HepG2 (cell line): ENCODE measurements around the gene POU2F2.

Experiments
- ZFP36 ChIP-seq: fragments of 150-350 bp; IDR thresholded peaks from 2 replicates; pipeline ENCODE4 v1.6.1; 2018; ENCODE audit warnings: borderline replicate concordance, low read length, low read depth; ENCODE audit not compliant: partially characterized antibody
- TF ChIP-seq, protein P1 (sequence below): sonication (generic); formaldehyde crosslinking; IDR thresholded peaks from 2 replicates; pipeline ENCODE4 v1.5.0; 2020; ENCODE audit warnings: mild to moderate bottlenecking, missing genetic modification reagents, moderate library complexity
- TF ChIP-seq, protein P2 (sequence below): sonication (generic); formaldehyde crosslinking; IDR thresholded peaks from 2 replicates; pipeline ENCODE4 v1.8.0; 2022; ENCODE audit warnings: low read depth, missing genetic modification reagents

DNA sequence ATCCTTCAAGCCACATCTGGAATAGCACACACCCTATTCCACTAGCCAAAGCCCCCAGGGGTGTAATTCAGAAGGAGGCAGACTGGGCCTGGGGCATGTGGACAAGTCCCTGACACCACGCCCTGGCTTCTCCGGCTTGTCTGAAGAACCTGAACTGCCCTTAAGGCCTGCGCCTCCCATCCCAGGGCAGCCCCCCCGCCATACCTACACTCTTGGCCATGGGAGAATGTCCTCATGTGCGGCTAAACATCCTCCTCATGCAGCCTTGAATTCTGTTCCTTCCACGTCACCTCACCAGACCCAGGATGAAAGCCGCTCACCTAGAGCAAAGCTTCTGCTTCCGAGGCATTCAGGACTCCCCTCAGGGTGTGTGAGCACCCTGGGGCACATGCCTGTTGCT, 24.3 kb upstream of the POU2F2 start:
- TF ChIP-seq, protein P1, sequence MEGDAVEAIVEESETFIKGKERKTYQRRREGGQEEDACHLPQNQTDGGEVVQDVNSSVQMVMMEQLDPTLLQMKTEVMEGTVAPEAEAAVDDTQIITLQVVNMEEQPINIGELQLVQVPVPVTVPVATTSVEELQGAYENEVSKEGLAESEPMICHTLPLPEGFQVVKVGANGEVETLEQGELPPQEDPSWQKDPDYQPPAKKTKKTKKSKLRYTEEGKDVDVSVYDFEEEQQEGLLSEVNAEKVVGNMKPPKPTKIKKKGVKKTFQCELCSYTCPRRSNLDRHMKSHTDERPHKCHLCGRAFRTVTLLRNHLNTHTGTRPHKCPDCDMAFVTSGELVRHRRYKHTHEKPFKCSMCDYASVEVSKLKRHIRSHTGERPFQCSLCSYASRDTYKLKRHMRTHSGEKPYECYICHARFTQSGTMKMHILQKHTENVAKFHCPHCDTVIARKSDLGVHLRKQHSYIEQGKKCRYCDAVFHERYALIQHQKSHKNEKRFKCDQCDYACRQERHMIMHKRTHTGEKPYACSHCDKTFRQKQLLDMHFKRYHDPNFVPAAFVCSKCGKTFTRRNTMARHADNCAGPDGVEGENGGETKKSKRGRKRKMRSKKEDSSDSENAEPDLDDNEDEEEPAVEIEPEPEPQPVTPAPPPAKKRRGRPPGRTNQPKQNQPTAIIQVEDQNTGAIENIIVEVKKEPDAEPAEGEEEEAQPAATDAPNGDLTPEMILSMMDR (CRISPR knock-in tag), result no peak
- TF ChIP-seq, protein P2, sequence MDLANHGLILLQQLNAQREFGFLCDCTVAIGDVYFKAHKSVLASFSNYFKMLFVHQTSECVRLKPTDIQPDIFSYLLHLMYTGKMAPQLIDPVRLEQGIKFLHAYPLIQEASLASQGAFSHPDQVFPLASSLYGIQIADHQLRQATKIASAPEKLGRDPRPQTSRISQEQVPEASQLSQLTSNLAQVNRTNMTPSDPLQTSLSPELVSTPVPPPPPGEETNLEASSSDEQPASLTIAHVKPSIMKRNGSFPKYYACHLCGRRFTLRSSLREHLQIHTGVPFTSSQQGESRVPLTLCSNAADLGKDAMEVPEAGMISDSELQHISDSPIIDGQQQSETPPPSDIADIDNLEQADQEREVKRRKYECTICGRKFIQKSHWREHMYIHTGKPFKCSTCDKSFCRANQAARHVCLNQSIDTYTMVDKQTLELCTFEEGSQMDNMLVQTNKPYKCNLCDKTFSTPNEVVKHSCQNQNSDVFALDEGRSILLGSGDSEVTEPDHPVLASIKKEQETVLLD (CRISPR knock-in tag), result no peak
- TF ChIP-seq ZFP36, result no peak
